GM18909 (cell line): ENCODE measurements around the gene CLIP1.

Experiments
- ATAC-seq: cut with Tn5 transposase; IDR thresholded peaks from one replicate; pipeline ENCODE4 v1.9.1; 2021; ENCODE audit warnings: mild to moderate bottlenecking; ENCODE audit not compliant: unreplicated experiment, poor library complexity

The CLIP1 gene

GRCh38 chr12:122323311-122324019 lies 99.0 kb downstream of the CLIP1 start:
- no peak for ATAC-seq

GRCh38 chr12:122322501-122322900 lies 100.0 kb downstream of the CLIP1 start:
- no peak for ATAC-seq

GRCh38 chr12:122318607-122319605 lies 103.6 kb downstream of the CLIP1 start:
- no peak for ATAC-seq

GRCh38 chr12:122312926-122313325 lies 109.5 kb downstream of the CLIP1 start:
- ATAC-seq = no peak

GRCh38 chr12:122311696-122312095 lies 110.8 kb downstream of the CLIP1 start:
- ATAC-seq = no peak

- ATAC-seq = no peak
These were observed 111.7 kb downstream of the CLIP1 start for GRCh38 chr12:122310626-122311333.

GRCh38 chr12:122309564-122310121 lies 112.8 kb downstream of the CLIP1 start:
- no peak for ATAC-seq

- ATAC-seq = no peak
These were observed 113.7 kb downstream of the CLIP1 start for GRCh38 chr12:122308811-122309210.

- ATAC-seq = no peak
These were observed 116.1 kb downstream of the CLIP1 start for GRCh38 chr12:122306407-122306806.

- ATAC-seq = no peak
These were observed 117.5 kb downstream of the CLIP1 start for GRCh38 chr12:122304924-122305323.

- ATAC-seq = no peak
These were observed 119.4 kb downstream of the CLIP1 start for GRCh38 chr12:122303068-122303467.

- ATAC-seq = no peak
These were observed 124.3 kb downstream of the CLIP1 start for GRCh38 chr12:122298071-122298748.

- no peak for ATAC-seq
These were observed 125.0 kb downstream of the CLIP1 start for GRCh38 chr12:122297494-122297893.

GRCh38 chr12:122295877-122296276 lies 126.6 kb downstream of the CLIP1 start:
- ATAC-seq = no peak

- ATAC-seq = peak; percentile 89
These were observed 129.4 kb downstream of the CLIP1 start for GRCh38 chr12:122293081-122293480.

- no peak for ATAC-seq
These were observed 131.0 kb downstream of the CLIP1 start for GRCh38 chr12:122291431-122291830.

GRCh38 chr12:122283680-122284079 lies 138.8 kb downstream of the CLIP1 start:
- ATAC-seq = no peak

- ATAC-seq = no peak
These were observed 140.4 kb downstream of the CLIP1 start for GRCh38 chr12:122282061-122282460.

GRCh38 chr12:122276242-122276641 lies 146.2 kb downstream of the CLIP1 start:
- no peak for ATAC-seq

- no peak for ATAC-seq
These were observed 147.0 kb downstream of the CLIP1 start for GRCh38 chr12:122275459-122275858.
